Left cardiac atrium (tissue), 4 donors: ENCODE measurements around the gene SGCA. TPM values are rescaled to one million over a fixed set of nuclear protein-coding genes. Genes with fewer than 3 reads are reported as not detected.

Experiments used
- ATAC-seq, 2 donors: fragments of 200-7000 bp; cut with Tn5 transposase; one replicate each; pipeline ENCODE4 v1.9.1; 2020; ENCODE audit warnings: mild to moderate bottlenecking in 2 of 2, moderate library complexity in 2 of 2
- DNase-seq: peaks from one replicate; pipeline ENCODE4 v3.0.0-alpha.2; 2020
- intact Hi-C, 2 donors: fragments of 100-400 bp; cut with DNase I; formaldehyde crosslinking; loops; one replicate each; pipeline versions ENCODE4 v1.14.1 to v1.15.1; 2022 to 2023
- total RNA-seq, 2 donors: library from RNA; stranded (reverse); fragmentation: NEBNext Ultra II Directional; extraction: Animal tissue kit (Norgen Biotek cat#: 25700); gene quantifications; one replicate each; pipeline ENCODE4 v1.2.1, GENCODE V29; 2021
- donor health status: DM: no; HTN: yes; CAD: no.
- donor health status: DM: no; HTN: yes; CAD: no; lungs with severe emphysema.
- donor health status: DM: yes; HTN: yes; CAD: no.
- donor health status: Dilated cardiomyopathy.

Gene SGCA
- total RNA-seq, 2 donors from 2014 or later, result 96.3 to 131 TPM

DNA sequence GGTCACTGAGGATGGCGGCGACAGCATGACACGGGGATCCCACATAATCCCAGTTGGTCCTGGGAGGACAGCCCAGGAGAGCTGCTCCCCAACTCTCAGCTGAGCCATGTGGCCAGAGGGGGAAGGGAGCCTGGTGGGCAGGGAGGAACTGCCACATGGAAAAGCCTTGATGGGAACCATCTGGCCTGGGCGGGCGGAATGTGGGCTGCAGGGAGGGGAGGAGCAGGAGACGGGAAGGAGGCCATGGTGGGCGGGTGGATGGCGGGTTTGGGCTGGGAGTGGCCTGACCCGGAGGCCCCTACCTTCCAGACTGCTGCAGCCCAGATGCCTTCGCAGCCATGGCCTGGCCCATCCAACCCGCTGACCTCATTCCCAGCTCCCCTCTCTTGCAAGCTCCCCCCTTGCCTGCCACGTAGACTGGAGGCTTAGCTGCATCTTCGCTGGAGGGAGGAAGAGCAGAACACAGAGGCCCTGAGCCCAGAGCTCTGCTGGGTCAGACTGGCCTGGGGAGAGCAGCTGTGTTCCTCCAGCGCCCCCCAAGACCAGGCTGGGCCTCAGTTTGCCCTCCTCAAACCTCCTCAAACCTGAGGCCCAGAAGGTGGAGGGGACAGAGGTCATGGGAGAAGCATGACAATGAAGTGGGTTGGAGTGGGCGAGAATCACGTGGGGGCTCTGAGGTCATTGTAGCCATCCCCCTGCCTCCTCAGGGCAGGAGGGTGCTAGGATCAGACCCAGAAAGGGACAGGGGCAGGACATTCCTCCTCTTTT, 43.9 kb downstream of the SGCA start:
- ATAC-seq (peak; percentile 88 to 91), DNase-seq (peak; percentile 91)
- intact Hi-C loops, result no loop called here

DNA sequence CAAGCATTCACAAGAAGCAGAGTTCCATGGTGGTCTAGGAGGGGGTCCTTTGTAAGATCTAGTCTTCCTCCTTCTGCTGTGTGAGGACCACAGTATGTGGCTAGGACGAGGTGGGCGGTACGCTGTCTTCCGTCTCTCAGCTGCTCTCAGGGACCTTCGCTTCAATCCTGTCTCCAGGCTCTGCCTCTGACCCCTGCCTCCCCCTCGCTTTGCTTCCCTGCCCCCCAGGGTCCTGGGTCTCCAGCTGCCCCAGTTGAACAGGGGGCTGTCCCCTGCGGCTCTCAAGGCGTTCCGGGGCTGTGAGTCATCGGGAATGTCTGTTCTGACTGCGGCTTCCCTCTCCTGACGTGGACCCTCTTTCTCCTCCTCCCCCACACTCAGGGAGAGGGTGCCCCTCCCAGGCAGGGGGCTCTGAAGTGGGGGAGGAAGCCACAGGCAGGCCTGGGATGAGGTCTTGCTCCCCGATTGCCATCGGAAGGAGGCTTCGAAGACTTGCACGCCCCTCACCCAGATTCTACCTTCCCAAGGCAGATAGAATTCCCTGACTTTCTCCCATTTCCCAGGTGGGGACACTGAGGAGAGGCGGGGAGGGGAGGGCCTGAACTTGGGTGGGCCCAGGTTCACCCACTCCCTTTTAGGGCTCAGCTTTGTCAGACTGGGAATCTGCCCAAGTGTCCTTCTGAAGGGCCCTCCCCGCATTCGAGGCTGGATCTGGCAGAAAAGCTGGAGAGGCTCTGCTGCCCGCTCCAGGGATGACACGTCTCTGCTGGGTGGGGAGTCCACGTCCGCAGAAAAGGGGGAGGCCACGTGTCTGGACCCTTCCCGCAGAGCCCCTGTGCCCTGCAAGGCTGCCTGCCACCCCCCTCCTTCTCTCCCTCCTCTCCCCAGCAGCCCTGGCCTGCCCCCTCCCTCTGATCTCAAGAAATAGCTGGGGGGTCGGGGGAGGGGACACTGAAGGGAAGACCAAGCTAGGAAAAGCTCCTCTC, 44.7 kb downstream of the SGCA start:
- intact Hi-C loops, result no loop called here
- ATAC-seq, result peak; percentile 64 to 80
- DNase-seq, result peak; percentile 83

DNA sequence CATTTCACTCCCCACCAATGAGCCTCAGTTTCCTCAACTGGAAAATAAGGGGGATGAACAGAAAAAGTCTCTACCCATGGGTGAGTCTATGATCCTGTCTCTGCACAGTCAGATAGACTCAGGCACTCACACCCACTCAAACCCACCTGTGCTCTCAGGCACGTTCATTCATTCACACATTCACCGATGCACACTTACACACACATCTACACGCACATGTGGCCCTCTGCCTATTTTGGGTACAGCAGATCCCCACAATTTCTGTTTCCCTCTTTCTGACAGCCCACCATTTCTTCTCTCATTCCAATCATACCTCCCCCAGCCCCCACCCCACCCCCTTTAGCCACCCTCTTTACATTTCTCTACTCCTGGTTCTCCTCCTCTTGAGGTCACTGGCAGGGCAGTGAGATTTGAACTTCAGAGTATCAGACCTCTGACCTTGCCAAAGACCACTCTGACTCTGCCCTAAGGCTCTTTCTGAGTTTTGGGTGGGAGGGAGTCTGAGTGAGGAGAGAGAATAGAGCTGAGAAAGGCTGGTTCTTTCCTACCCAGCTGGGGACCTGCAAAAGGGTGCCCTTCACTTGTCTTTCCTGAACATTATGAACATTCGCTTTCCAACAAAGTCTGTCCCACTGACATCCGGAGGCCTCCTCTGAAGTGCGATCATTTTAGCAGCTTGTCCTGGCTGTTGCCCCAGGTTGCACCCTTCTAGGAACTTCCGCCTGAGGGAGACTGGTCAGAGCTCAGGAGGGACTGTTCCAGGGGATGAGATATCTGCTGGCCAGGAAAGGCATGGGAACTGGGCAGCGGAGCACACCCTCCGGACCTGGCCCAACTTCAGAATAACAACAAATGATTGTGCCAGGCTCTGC, 45.7 kb downstream of the SGCA start:
- DNase-seq, result peak; percentile 42
- peak in 1 of 2 donors; percentile 24 for ATAC-seq
- intact Hi-C loops, result no loop called here

DNA sequence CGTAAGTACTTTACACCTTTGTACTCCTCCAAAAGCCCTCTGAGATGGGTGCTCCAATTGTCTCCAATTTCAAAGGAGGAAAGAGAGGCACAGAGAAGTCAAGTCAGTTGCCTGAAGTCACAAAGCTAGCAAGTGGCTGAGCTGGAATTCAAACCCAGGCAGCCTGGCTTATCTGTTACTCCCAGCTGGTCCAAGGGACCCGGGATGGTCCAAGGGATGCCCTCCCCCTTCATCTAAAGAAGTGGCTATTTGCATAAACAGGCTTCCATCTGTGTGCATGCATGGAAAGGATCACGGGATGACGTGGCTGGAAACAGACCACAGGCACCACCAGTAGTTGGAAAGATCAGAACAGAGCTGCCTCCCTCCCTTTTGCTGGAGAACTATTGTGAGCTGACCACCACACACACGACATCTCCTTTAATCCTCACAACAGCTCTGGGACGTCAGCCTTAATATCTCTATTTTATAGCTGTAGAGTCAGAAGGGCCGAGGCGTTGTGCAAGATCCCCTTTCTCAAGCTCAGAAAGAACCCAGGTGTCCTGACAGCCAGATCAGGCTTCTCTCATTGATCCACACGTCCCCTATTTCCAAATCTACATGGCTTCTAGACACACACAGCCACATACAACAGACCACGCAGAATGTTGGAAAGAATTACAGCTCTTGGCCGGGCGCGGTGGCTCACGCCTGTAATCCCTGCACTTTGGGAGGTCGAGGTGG, 46.5 kb downstream of the SGCA start:
- no peak for ATAC-seq
- intact Hi-C loops, result no loop called here
- DNase-seq, result peak; percentile 40

DNA sequence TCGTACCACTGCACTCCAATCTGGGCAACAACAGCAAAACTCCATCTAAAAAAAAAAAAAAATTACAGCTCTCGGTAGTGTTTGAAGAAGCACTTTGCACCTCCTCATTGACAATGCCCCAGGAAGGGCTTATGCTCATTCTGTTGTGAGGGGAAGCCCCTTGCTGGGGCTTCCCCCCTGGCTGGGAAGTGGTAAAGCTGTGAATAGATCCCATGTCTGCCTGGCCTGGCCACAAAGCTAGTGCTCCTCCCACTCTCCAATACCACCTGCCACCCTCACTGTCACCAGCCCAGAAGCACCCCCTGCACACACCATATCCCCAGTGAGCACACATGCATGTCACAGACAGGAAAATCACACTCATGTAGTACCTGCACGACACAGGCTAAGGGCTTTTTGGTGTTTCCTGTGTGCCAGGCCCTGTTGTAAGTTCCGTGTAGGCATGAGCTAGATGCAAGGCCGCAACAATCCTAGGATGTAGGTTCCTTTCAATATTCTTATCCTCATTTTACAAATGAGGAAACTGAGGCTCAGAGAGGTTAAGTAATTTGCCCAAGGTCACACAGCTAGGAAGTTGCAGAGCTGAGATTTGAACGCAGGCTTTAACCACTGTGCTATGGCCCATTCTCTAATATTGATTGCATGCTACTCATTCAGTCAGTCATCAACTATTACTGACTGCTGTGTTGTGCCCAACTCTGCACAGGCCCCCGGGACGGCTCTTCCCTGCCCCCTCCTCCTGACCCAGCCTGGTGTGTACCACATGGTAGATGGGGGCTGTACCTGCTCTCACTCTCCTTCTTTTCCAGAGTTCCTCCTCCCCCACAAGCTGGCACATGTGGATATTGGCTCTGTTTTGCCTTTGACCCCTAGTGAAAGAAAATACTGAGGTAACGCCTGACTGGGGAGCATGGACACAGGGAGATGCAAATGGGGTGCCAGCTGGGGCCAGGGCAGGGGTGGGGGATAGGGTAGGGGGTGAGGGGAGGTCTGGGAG, 47.5 kb downstream of the SGCA start:
- intact Hi-C loops, result no loop called here
- ATAC-seq, result no peak
- DNase-seq, result no peak

DNA sequence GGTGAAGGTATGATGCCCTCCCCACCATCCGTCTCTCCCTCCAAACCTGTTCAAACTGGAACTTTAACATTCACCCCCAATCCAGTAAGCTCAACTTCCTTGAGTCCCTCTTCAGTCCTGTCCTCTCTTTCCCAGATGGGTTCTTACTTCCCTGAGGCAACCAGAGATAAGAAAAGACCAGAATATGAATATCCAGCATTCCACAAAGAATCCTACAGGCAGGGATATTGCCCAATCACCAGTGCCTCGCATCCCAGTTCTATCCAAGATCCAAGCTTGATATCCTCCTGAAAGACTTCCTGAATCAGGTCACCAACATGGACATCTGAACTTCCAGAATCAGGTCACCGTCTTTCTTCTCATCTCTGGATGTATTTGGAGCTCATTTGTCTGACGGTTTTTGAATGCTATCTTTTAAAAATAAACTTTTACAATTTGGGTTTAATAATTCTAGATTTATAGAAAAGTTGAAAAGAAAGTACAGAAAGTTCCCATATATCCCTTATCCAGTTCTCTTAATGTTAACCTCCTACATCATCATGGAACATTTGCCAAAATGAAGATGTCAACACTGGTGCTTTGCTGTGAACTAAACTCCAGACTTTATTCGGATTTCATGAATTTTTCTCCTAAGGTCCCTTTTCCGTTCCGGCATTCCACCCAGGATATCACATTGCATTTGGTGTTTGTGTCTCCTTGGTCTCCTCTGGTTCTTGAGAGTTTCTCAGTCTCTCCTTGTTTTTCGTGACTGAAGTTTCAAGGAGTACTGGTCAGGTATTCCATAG, 49.4 kb downstream of the SGCA start:
- intact Hi-C loops, result no loop called here
- ATAC-seq (no peak), DNase-seq (no peak)

DNA sequence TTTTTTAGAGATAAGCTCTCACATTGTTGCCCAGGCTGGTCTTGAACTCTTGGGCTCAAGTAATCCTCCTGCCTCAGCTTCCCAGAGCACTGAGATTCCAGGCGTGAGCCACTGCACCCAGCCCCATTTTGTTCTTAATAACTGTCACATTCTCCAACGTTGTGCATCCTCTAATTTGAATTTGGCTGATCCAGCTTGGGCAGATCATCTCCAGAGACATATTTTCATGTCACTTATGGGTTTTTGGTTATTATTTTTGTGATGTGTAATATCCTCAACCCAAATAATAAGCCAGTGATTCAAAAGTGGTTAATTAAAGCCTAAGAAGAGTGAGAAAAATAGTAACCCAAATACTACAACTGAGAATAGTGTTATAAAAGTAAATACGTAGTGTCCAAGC, 51.8 kb downstream of the SGCA start:
- intact Hi-C loops, result no loop called here
- DNase-seq, result no peak
- no peak for ATAC-seq

DNA sequence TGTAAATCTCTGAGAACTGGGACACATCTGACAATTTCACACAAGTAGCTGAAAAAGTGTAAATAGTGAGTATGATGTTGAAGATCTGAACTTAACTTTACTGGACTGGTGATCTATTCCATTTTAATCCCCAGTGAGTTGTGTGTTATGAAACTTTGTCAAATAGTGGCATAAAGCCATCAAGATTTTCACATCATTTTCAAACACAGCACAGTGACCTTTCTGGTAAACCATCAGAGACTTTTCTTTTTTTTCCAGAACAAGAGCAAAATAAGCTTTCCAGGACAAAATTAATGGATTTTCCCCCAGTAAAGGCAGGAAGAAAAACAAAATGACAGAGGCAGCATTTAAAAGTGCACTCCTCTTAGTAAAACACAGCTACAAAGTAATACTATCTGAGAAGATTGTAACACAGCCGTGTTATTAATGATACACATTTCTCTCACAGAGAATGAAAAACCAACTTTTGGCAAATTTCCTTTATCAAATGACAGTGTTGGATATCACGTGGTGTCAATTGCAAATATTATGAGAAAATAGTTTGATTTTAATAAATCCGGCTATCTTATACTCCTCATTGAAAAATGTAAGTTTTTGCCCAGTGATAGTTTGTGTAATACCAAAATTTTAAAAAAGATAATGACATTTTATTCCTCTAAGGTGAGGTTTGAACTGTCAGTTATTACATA, 52.4 kb downstream of the SGCA start:
- intact Hi-C loops, result no loop called here
- ATAC-seq, result peak in 1 of 2 donors; percentile 31

DNA sequence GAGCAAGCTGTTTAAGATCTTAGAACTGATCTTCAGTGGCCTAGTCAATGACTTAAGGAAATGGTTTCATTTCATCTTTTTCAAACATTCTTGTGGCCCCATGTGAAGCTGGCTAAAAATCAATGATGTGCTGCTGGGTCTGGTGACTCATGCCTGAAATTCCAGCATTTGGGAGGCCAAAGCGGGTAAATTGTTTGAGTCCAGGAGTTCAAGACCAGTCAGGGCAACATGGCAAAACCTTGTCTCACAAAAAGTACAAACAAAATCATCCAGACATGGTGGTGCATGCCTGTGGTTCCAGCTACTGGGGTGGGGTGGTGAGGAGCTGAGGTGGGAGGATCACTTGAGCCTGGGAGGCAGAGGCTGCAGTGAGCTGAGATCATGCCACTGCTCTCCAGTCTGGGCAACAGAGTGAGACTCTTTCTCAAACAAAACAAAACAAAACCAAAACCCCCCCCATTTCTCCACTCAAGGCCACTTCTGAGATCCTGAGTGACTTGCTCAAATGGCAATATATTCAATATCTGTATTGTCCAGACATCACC, 53.0 kb downstream of the SGCA start:
- ATAC-seq (no peak), DNase-seq (no peak)

More for the DNA sequence above, 52.4 kb downstream of the SGCA start:
- DNase-seq, result no peak

DNA sequence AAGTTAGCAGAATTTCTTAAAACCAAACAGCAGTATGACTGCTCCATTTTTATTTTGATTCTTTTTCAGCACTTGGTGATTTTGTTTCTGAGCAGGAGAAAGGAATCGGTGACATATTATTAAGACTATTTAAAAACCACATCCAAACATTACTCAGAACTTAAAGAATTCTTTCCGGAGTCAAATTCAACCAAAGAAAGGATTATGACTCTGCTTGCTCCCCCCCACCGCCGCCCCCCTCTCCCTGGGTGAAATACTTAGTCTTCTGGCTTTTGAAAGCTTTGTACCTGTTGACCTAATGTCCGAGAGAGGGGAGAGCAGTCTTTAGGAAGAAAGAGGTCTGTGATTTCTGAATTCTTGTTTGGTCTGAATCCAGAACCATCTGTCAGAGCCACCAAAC, 53.5 kb downstream of the SGCA start:
- ATAC-seq (peak in 1 of 2 donors; percentile 9), DNase-seq (no peak)
- intact Hi-C loops, result no loop called here

More for the DNA sequence above, 53.0 kb downstream of the SGCA start:
- intact Hi-C loops, result no loop called here

DNA sequence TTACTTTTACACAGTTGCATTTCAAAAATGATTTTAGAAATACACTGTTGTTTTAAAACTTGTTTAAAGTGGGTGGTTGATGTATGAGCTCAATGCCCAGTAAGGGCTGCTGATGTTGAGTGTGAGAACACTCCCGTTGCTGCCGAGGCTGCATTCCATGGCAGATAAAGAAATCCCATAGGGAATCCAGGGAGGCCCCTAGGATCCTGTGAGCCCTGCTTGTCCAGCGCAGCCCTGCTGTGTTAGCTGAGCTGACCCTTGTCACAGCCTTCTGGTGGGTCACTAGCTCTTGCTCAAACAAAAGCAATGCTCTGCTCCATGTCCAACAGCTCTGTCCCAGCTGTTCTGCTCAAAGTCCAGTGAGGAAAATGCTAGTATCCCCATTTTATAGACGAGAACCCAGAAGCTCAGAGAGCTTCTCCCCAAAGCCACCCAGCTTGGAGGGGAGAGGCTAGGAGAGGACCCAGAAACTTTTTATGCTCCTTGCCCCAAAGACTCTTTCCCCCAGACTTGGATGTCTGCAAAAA, 54.2 kb downstream of the SGCA start:
- ATAC-seq, result peak; percentile 42 to 68
- intact Hi-C loops, result no loop called here
- DNase-seq, result no peak

DNA sequence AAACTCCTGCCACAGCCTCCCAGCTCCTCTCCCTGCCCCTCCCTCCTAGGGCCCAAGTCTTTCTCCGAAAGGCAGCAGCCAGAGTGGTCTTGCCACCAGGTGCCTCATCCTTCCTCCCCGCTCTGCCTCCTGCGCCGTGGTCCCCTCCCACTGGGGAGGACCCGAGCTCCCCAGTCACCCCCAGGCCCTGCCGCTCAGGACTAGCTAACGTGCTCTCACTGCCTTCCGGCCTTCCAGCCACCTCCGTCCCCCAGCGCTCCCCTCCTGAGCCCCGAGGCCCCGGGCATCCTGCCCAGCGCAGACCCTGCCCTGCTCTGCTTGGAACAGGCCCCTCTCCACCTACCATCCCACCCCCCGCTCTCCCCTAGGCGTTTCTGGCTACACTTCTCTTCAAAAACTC, 55.0 kb downstream of the SGCA start:
- intact Hi-C loops, result no loop called here
- DNase-seq (no peak), ATAC-seq (no peak)

DNA sequence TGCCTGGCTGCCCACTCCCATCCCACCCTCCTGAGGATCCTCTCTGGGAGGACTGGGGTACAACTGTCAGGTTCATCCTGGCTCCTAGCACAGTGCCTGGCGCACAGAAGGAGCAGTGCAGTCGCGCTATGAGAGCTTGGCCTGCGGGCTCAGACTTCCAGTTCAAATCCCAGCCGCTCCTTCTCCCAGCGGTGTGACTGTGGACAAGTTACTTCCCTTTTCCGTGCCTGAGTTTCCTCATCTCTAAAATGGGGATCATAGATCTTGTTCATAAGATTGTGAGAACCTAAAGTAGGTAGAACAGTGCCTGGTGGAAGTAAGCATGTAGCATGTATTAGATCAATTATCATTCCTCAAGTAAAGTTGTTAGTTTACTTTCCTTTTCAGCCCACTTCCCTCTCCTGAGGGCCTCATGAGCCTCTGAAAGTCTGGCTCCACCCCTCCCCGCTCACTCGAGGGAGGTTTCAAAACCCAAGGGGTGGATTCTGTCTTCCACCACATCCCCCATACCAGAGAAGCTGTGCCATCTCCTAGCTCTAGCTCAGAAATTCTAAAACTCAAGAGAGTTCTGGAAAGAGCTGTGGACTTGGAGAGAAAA, 55.6 kb downstream of the SGCA start:
- ATAC-seq, result peak in 1 of 2 donors; percentile 40
- DNase-seq, result no peak
- intact Hi-C loops, result no loop called here

DNA sequence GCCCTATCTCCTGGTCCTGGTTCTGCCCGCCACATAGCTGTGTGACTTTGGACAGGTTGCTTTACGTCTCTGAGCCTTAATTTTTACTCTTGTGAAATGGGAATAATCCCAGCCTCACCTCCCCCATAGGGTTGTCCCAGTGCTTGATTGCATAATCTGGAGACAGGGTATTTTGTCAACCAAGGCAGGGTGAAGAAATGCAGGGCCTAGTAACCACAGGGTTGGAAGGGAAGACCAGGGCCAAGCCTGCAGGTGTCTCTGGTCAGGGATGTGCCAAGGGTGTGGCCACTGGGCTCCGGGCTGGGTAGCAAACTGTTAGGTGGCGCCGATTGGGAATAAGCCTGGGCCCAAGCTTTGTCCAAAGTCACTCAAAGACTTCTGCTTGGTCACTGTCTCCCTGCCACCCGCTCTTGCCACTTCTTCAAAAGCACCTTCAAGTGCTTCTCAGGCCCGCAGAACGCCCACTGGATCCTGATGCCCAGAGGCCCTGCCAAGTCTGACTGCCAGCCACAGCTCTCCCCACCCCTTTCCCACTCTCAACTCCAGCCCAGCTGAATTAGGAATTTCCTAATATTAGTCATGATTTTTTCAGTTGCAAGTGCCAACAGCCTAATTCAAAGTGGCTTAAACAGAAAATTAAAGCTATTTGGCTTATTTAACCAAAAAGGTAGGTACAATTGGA, 56.2 kb downstream of the SGCA start:
- DNase-seq (peak; percentile 59), ATAC-seq (peak; percentile 78 to 89)
- intact Hi-C loops, result no loop called here

DNA sequence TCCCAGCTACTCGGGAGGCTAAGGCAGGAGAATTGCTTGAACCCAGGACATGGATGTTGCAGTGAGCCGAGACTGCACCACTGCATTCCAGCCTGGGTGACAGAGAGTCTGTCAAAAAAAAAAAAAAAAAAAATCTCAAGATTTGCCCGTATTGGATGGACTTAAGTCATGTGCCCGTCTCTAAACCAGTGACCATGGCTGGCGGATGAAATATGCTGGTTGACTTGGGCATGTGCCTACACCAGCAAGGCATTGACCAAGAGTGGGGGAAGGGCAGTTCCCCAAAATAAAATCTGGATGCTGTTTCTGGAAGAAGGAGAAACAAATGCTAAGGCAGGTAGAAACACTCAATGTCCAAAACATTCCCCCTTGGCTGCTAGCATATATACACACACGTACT, 57.1 kb downstream of the SGCA start:
- ATAC-seq (no peak), DNase-seq (no peak)
- intact Hi-C loops, result no loop called here
